GM12872 (cell line): ENCODE measurements around the gene MRPS5.

Experiments
- TF ChIP-seq, protein P1 (sequence below): IDR thresholded peaks from 3 replicates; pipeline ENCODE4 v1.5.1; 2011; ENCODE audit warnings: low read depth, mild to moderate bottlenecking, low read length, moderate library complexity; ENCODE audit not compliant: insufficient read depth

MRPS5 gene

DNA sequence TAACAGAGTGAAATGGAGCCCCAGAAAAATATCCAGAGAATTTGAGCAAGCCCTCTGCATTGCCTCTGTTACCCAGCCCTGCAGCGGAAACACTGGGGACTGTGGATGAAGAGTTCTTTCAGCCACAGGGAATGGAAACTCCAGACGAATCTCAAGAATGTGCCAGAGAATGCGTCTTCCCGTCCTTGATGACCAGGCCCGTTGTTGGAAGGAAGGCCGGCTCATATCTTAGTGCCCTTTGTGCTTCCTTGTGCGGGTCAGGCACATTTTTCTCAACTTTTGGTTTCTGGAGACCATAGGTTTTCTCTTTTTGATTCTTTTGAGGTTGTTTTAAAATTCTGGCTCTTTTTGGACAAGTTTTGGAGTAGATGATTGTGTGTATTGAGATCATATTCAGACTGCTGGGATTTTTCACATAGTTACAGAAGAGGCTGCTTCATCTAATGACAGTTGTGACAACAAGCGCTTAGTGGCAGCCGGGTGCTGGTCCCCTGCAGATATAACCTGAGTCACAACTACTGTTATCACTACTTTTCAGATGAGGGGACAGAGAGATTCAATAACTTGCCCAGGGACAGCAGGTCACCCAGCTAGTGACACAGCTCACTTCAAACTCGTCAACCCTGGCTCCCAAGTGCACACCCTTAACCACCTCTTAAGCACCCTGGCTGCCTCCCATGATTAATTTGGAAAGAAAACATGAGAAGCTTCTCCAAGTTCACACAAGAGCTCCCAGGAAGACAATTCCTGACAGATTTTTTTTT is 80.4 kb downstream of the MRPS5 start:
- TF ChIP-seq, protein P1, sequence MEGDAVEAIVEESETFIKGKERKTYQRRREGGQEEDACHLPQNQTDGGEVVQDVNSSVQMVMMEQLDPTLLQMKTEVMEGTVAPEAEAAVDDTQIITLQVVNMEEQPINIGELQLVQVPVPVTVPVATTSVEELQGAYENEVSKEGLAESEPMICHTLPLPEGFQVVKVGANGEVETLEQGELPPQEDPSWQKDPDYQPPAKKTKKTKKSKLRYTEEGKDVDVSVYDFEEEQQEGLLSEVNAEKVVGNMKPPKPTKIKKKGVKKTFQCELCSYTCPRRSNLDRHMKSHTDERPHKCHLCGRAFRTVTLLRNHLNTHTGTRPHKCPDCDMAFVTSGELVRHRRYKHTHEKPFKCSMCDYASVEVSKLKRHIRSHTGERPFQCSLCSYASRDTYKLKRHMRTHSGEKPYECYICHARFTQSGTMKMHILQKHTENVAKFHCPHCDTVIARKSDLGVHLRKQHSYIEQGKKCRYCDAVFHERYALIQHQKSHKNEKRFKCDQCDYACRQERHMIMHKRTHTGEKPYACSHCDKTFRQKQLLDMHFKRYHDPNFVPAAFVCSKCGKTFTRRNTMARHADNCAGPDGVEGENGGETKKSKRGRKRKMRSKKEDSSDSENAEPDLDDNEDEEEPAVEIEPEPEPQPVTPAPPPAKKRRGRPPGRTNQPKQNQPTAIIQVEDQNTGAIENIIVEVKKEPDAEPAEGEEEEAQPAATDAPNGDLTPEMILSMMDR = no peak

GRCh38 chr2:95040426-95040825 is 81.2 kb downstream of the MRPS5 start:
- TF ChIP-seq, protein P1 = no peak

DNA sequence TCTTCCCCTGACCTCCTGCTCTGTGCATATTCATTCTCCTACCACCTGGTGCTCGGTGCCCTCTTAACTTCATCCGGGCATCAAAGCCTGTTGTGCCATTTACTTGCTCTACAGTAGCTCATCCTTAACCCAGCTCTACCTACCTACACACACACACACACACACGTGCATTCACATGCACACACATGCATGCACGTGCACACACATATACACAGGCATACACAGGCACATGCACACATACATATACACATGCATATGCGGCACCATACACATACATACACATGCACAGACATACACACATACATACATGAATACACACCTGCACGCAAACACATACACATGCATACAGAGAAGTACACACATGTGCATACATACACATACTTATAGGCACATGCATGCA is 81.6 kb downstream of the MRPS5 start:
- TF ChIP-seq, protein P1 = no peak

DNA sequence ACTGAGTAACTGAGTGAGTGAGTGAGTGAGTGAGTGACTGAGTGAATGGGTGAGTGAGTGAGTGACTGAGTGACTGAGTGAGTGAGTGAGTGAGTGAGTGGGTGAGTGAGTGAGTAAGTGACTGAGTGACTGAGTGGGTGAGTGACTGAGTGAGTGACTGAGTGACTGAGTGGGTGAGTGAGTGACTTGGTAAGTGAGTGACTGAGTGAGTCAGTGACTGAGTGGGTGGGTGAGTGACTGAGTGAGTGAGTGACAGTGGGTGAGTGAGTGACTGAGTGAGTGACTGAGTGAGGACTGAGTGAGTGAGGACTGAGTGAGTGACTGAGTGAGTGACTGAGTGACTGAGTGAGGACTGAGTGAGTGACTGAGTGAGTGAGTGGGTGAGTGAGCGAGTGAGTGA is 82.2 kb downstream of the MRPS5 start:
- TF ChIP-seq, protein P1 = no peak

- TF ChIP-seq, protein P1 = no peak
These were observed 82.8 kb downstream of the MRPS5 start for GRCh38 chr2:95038635-95039298.

DNA sequence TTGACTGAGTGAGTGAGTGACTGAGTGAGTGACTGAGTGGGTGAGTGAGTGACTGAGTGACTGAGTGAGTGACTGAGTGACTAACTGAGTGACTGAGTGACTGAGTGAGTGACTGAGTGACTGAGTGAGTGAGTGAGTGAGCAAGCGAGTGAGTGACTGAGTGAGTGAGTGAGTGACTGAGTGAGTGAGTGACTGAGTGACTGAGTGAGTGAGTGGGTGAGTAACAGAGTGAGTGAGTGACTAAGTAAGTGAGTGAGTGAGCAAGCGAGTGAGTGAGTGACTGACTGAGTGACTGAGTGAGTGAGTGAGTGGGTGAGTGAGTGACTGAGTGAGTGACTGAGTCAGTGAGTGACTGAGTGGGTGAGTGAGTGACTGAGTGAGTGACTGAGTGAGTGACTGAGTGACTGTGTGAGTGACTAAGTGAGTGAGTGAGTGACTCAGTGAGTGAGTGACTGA is 84.2 kb downstream of the MRPS5 start:
- TF ChIP-seq, protein P1 = no peak

GRCh38 chr2:95036596-95037383 is 84.8 kb downstream of the MRPS5 start:
- TF ChIP-seq, protein P1 = no peak
